A549 (cell line): Measurements from ENCODE around the gene C1orf21. TPM values are rescaled to one million over a fixed set of nuclear protein-coding genes. Genes with fewer than 3 reads are reported as not detected.
A peak's percentile ranks its signal among the peaks of the same experiment; 100 is the strongest.

ENCODE experiments used
- ATAC-seq, 2 experiments: fragments of 200-7000 bp in 1 of 2; fragments of >200 bp in 1 of 2; cut with Nextera tagmentation in 1 of 2; cut with Tn5 transposase in 1 of 2; 3 replicates each; pipeline versions ENCODE4 v1.8.0 to v1.9.1; 2018 to 2020; ENCODE audit warnings: mild to moderate bottlenecking in 1 of 2, moderate library complexity in 1 of 2
- CTCF ChIA-PET: fragments of 300-600 bp; sonication (Branson Sonifier 250); formaldehyde crosslinking; extraction: SDS; loops from one replicate; lab custom pipeline; 2021; ENCODE audit warnings: antibody characterized with exemption, inconsistent platforms; lab: Yijun Ruan, JAX
- POLR2A ChIA-PET: fragments of 350-600 bp; formaldehyde crosslinking; extraction: SDS; loops from one replicate; lab custom pipeline; 2021; ENCODE audit warnings: antibody characterized with exemption, inconsistent platforms; lab: Yijun Ruan, JAX
- DNase-seq, 2 experiments: peaks; one replicate each; pipeline versions ENCODE4 v3.0.0 to v3.0.0-alpha.2; 2011 to 2016; ENCODE audit warnings: low read depth in 1 of 2, low spot score in 1 of 2
- FAIRE-seq: peaks from 2 replicates; lab custom pipeline; 2011; peaks lifted over from hg19 to GRCh38; lab: Jason Lieb, UNC
- H3K27ac ChIP-seq, 2 experiments: fragments of >200 bp; sonication (Bioruptor Twin); formaldehyde crosslinking; 3 replicates each; pipeline ENCODE4 v1.5.1; 2016 to 2017
- H3K4me1 ChIP-seq: fragments of >200 bp; sonication (Bioruptor Twin); formaldehyde crosslinking; 3 replicates; pipeline ENCODE4 v1.6.1; 2016
- H3K4me2 ChIP-seq: fragments of >200 bp; sonication (Bioruptor Twin); formaldehyde crosslinking; 3 replicates; pipeline ENCODE4 v1.6.1; 2016
- H3K4me3 ChIP-seq: fragments of >200 bp; sonication (Bioruptor Twin); formaldehyde crosslinking; 3 replicates; pipeline ENCODE4 v1.5.1; 2016
- H3K9me3 ChIP-seq: fragments of >200 bp; sonication (Bioruptor Twin); formaldehyde crosslinking; 3 replicates; pipeline ENCODE4 v1.6.1; 2016
- ATOH8 ChIP-seq: fragments of 250-450 bp; sonication (Bioruptor Pico); IDR thresholded peaks from 2 replicates; pipeline ENCODE4 v1.5.0; 2020; ENCODE audit warnings: low read depth, mild to moderate bottlenecking, moderate library complexity
- CBX2 ChIP-seq: fragments of 200-600 bp; sonication (generic); IDR thresholded peaks from 2 replicates; pipeline ENCODE4 v1.6.1; 2016; ENCODE audit warnings: low read depth, mild to moderate bottlenecking, borderline replicate concordance
- CHD2 ChIP-seq: fragments of 150-350 bp; IDR thresholded peaks from 2 replicates; pipeline ENCODE4 v1.6.1; 2014; ENCODE audit warnings: low read length; ENCODE audit not compliant: partially characterized antibody
- CHD4 ChIP-seq: fragments of 200-600 bp; sonication (generic); IDR thresholded peaks from 2 replicates; pipeline ENCODE4 v1.6.1; 2016; ENCODE audit warnings: antibody characterized with exemption, mild to moderate bottlenecking, borderline replicate concordance
- EHF ChIP-seq: fragments of 250-450 bp; sonication (Bioruptor Pico); IDR thresholded peaks from 2 replicates; pipeline ENCODE4 v1.5.0; 2020; ENCODE audit warnings: mild to moderate bottlenecking
- ELK1 ChIP-seq: fragments of 150-350 bp; IDR thresholded peaks from 2 replicates; pipeline ENCODE4 v1.6.1; 2014; ENCODE audit warnings: low read depth, mild to moderate bottlenecking, low read length
- EP300 ChIP-seq, 2 experiments: fragments of >200 bp; sonication (Bioruptor Twin); formaldehyde crosslinking; IDR thresholded peaks; 2 replicates in 1 of 2; 3 replicates in 1 of 2; pipeline ENCODE4 v1.6.1; 2016 to 2017
- ESRRA ChIP-seq: fragments of 150-350 bp; IDR thresholded peaks from 2 replicates; pipeline ENCODE4 v1.6.1; 2014; ENCODE audit warnings: mild to moderate bottlenecking, low read length, borderline replicate concordance
- FOSB ChIP-seq: fragments of 250-450 bp; sonication (Bioruptor Pico); IDR thresholded peaks from 2 replicates; pipeline ENCODE4 v1.5.0; 2020; ENCODE audit warnings: mild to moderate bottlenecking, moderate library complexity
- FOXS1 ChIP-seq: fragments of 250-450 bp; sonication (Bioruptor Pico); IDR thresholded peaks from 2 replicates; pipeline ENCODE4 v1.5.0; 2020; ENCODE audit warnings: mild to moderate bottlenecking, moderate library complexity
- GATA3 ChIP-seq: IDR thresholded peaks from 2 replicates; pipeline ENCODE4 v1.6.1; 2012; ENCODE audit warnings: borderline replicate concordance
- HEYL ChIP-seq: fragments of 250-450 bp; sonication (Bioruptor Pico); IDR thresholded peaks from 2 replicates; pipeline ENCODE4 v1.8.0; 2021; ENCODE audit warnings: mild to moderate bottlenecking, moderate library complexity
- HMGXB4 ChIP-seq: fragments of 250-450 bp; sonication (Bioruptor Pico); IDR thresholded peaks from 2 replicates; pipeline ENCODE4 v1.5.0; 2021; ENCODE audit warnings: mild to moderate bottlenecking, moderate library complexity, borderline replicate concordance
- HOXA7 ChIP-seq: fragments of 250-450 bp; sonication (Bioruptor Pico); IDR thresholded peaks from 2 replicates; pipeline ENCODE4 v1.5.0; 2020; ENCODE audit warnings: mild to moderate bottlenecking, moderate library complexity
- HOXB13 ChIP-seq: fragments of 250-450 bp; sonication (Bioruptor Pico); IDR thresholded peaks from 2 replicates; pipeline ENCODE4 v1.5.0; 2020; ENCODE audit warnings: low read depth, mild to moderate bottlenecking, moderate library complexity
- JUN ChIP-seq, 2 experiments: fragments of >200 bp; sonication (Bioruptor Twin); formaldehyde crosslinking; IDR thresholded peaks; 2 replicates in 1 of 2; 3 replicates in 1 of 2; pipeline ENCODE4 v1.6.1; 2016 to 2017
- KDM1A ChIP-seq: fragments of 200-600 bp; sonication (generic); IDR thresholded peaks from 2 replicates; pipeline ENCODE4 v1.6.1; 2016; ENCODE audit warnings: low read depth, mild to moderate bottlenecking
- KDM5A ChIP-seq: fragments of 200-600 bp; sonication (generic); IDR thresholded peaks from 2 replicates; pipeline ENCODE4 v1.6.1; 2016; ENCODE audit warnings: antibody characterized with exemption, mild to moderate bottlenecking
- NPAS2 ChIP-seq: fragments of 250-450 bp; sonication (Bioruptor Pico); IDR thresholded peaks from 2 replicates; pipeline ENCODE4 v1.8.0; 2022; ENCODE audit warnings: mild to moderate bottlenecking, moderate library complexity, borderline replicate concordance
- POLR2A ChIP-seq: IDR thresholded peaks from 2 replicates; pipeline ENCODE4 v1.6.1; 2012; ENCODE audit warnings: mild to moderate bottlenecking, low read length
- POLR2AphosphoS2 ChIP-seq: conservative IDR thresholded peaks from 2 replicates; pipeline ENCODE4 v1.6.1; 2012; ENCODE audit warnings: low read length, improper control_type of control experiment, inconsistent platforms
- RARB ChIP-seq: fragments of 250-450 bp; sonication (Bioruptor Pico); IDR thresholded peaks from 2 replicates; pipeline ENCODE4 v1.8.0; 2021; ENCODE audit warnings: mild to moderate bottlenecking, moderate library complexity
- REST ChIP-seq: fragments of 200-600 bp; sonication (generic); IDR thresholded peaks from 2 replicates; pipeline ENCODE4 v1.6.1; 2016; ENCODE audit warnings: antibody characterized with exemption, mild to moderate bottlenecking, moderate library complexity
- SMC3 ChIP-seq: fragments of >200 bp; sonication (Bioruptor Twin); formaldehyde crosslinking; IDR thresholded peaks from 3 replicates; pipeline ENCODE4 v1.6.1; 2018; ENCODE audit warnings: inconsistent platforms
- SREBF2 ChIP-seq: fragments of 450-650 bp; IDR thresholded peaks from 2 replicates; pipeline ENCODE4 v1.6.1; 2014; ENCODE audit warnings: mild to moderate bottlenecking, moderate library complexity
- USF2 ChIP-seq: fragments of 450-650 bp; IDR thresholded peaks from 2 replicates; pipeline ENCODE4 v1.6.1; 2014; ENCODE audit warnings: antibody characterized with exemption
- ZFP36 ChIP-seq: fragments of 450-650 bp; IDR thresholded peaks from 2 replicates; pipeline ENCODE4 v1.6.1; 2014; ENCODE audit warnings: borderline replicate concordance; ENCODE audit not compliant: partially characterized antibody
- ZNF302 ChIP-seq: fragments of 250-450 bp; sonication (Bioruptor Pico); IDR thresholded peaks from 2 replicates; pipeline ENCODE4 v1.9.0; 2021; ENCODE audit warnings: inconsistent platforms, mild to moderate bottlenecking, moderate library complexity
- WGBS: methylation state at CpG from one replicate; pipeline ENCODE4 v1.1.6; 2017; ENCODE audit errors: missing lambda C conversion rate; 5-methylcytosine and 5-hydroxymethylcytosine counted together
- polyA plus RNA-seq, 4 experiments: library from polyadenylated mRNA; depleted of rRNA in 3 of 4; stranded (reverse); fragments of >200 nt; fragmentation: RNase III in 1 of 4; extraction: RNeasy Plus Mini Kit Qiagen cat#74134 plus additional on column Dnase treatment in 1 of 4; gene quantifications; 2 replicates in 3 of 4; 3 replicates in 1 of 4; pipeline ENCODE4 v1.2.3, GENCODE V29; 2011 to 2017

The C1orf21 gene
- polyA plus RNA-seq, 2 of the 4 experiments (the other 2 are of a cell fraction): 11.4 to 11.6 TPM

- Histone ChIP-seq H3K4me3 (no peak overlapping the region), H3K4me2 (no peak overlapping the region), H3K27ac (no peak overlapping the region), H3K9me3 (no peaks in the 10 kb centered on the region), H3K4me1 (peaks cover 32% of the 10 kb centered on the region)
- ChIA-PET POLR2A (no interaction called here), CTCF (interaction anchor here (0.5 to 1.6 kb wide), 2 partner anchors 151 to 154 kb away, joined by 3 read pairs; no protein-coding TSS in a partner anchor)
- DNase-seq (no peak), ATAC-seq (no peak), FAIRE-seq (no peak)
- 66% methylated on average over 3 of the region's 3 CpGs for WGBS
- no peak for TF ChIP-seq KDM1A
- TF ChIP-seq HEYL: no peak
- TF ChIP-seq USF2: no peak
- TF ChIP-seq EP300 (IDR thresholded peaks at IDR 0.05): no peak
- no peak for TF ChIP-seq KDM5A
- TF ChIP-seq HOXA7 (CRISPR knock-in tag): no peak
- TF ChIP-seq ZFP36: no peak
- TF ChIP-seq NPAS2: no peak
- TF ChIP-seq, all 56 proteins: peak for 0
Observed at GRCh38 chr1:184510110-184510509, 123.3 kb downstream of the C1orf21 start.

GRCh38 chr1:184512724-184513123 is 125.9 kb downstream of the C1orf21 start:
- Histone ChIP-seq H3K4me3 (no peak overlapping the region), H3K4me2 (no peak overlapping the region), H3K4me1 (peaks cover 25% of the 10 kb centered on the region), H3K27ac (no peak overlapping the region)
- ChIA-PET POLR2A (interaction anchor here (0.6 kb wide), 1 partner anchor 18 kb away, joined by 3 read pairs; no protein-coding TSS in a partner anchor), CTCF (interaction anchor here (0.7 to 1.2 kb wide), 2 partner anchors 45 to 151 kb away, joined by 3 to 6 read pairs; no protein-coding TSS in a partner anchor)
- ATAC-seq (no peak), DNase-seq (no peak), FAIRE-seq (no peak)
- 90% methylated on average over 8 of the region's 8 CpGs for WGBS
- no peak for TF ChIP-seq HMGXB4 (CRISPR knock-in tag)
- TF ChIP-seq POLR2AphosphoS2: no peak
- no peak for TF ChIP-seq ATOH8 (CRISPR knock-in tag)
- no peak for TF ChIP-seq SREBF2
- TF ChIP-seq GATA3: no peak
- no peak for TF ChIP-seq EHF (CRISPR knock-in tag)
- TF ChIP-seq FOSB (CRISPR knock-in tag): no peak
- no peak for TF ChIP-seq ELK1
- TF ChIP-seq KDM1A: no peak
- no peak for TF ChIP-seq FOXS1
- TF ChIP-seq, all 56 proteins: peak for 0
- H3K9me3 ChIP-seq: no peaks in the 10 kb centered on the region

GRCh38 chr1:184513421-184513820 is 126.6 kb downstream of the C1orf21 start:
- H3K27ac ChIP-seq: peak overlapping the region; percentile 66 to 75; a peak in 5 of 6 replicates
- H3K9me3 ChIP-seq: no peaks in the 10 kb centered on the region
- TF ChIP-seq ZNF302 (no peak), RARB (CRISPR knock-in tag) (no peak), POLR2A (no peak), SMC3 (no peak), ESRRA (no peak), CHD2 (no peak), HOXB13 (no peak), HEYL (no peak), JUN (IDR thresholded peaks at IDR 0.05) (no peak), KDM1A (no peak), REST (no peak), CBX2 (no peak), FOSB (CRISPR knock-in tag) (no peak), CHD4 (no peak)
- TF ChIP-seq, all 56 proteins: peak for 0
- H3K4me2 ChIP-seq: peak overlapping the region; percentile 48
- DNase-seq (no peak), ATAC-seq (no peak), FAIRE-seq (no peak)
- POLR2A ChIA-PET: no interaction called here
- H3K4me3 ChIP-seq: no peak overlapping the region
- CTCF ChIA-PET: interaction anchor here (1.2 kb wide), 1 partner anchor 151 kb away, joined by 6 read pairs; no protein-coding TSS in a partner anchor
- peaks cover 18% of the 10 kb centered on the region for H3K4me1 ChIP-seq
- 93% methylated on average over 3 of the region's 3 CpGs for WGBS
